ENCODE data around the gene GABBR2. TPM values are rescaled to one million over a fixed set of nuclear protein-coding genes. Genes with fewer than 3 reads are reported as not detected.

GABBR2 gene
- total RNA-seq, 2 experiments from 2014 or later: not detected

- ChIA-PET POLR2A (no interaction called here), CTCF (no interaction called here)
- no peak overlapping the region for H3K27ac Mint-ChIP-seq
- H3K4me3 Mint-ChIP-seq: no peak overlapping the region
- peaks cover 10% of the 10 kb centered on the region for H3K27me3 Mint-ChIP-seq
- no peaks in the 10 kb centered on the region for H3K36me3 Mint-ChIP-seq
- H3K9me3 Mint-ChIP-seq: no peaks in the 10 kb centered on the region
- DNase-seq: no peak
- intact Hi-C loops (cut with micrococcal nuclease): no loop called here
- no peaks in the 10 kb centered on the region for H3K4me1 Mint-ChIP-seq (ENCODE audit: low read depth)
These were observed 350.7 kb downstream of the GABBR2 start for GRCh38 chr9:98357921-98358535.

DNA sequence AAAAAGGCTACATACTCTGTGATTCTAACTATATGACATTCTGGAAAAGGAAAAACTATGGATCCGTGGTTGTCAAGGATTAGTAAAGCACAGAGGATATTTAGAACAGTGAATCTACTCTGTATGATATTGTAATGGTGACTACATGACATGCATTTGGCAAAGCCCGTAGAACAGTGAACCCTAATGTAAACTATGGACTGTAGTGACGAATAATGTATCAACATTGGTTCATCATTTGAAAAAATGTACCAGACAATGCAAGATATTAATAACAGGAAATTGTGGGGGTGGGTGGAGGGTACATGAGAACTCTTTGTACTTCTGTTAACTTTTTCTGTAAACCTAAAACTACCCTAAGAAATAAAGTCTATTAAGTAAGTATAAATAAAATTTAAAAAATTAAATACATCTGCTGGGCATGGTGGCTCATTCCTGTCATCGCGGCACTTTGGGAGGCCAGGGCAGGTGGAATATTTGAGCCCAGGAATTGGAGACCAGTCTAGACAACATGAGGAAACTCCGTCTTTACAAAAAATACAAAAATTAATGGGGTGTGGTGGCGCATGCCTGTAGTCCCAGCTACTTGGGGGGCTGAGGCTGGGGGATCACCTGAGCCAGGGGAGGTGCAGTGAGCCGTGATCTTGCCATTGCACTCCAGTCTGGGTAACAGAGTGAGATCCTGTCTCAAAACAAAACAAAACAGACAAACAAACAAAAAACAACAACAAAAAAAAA lies 351.6 kb downstream of the GABBR2 start:
- no peak for DNase-seq
- H3K9me3 Mint-ChIP-seq: no peaks in the 10 kb centered on the region
- H3K36me3 Mint-ChIP-seq: no peaks in the 10 kb centered on the region
- peaks cover 15% of the 10 kb centered on the region for H3K27me3 Mint-ChIP-seq
- ChIA-PET POLR2A (no interaction called here), CTCF (no interaction called here)
- no peaks in the 10 kb centered on the region for H3K4me1 Mint-ChIP-seq (ENCODE audit: low read depth)
- intact Hi-C loops (cut with micrococcal nuclease): no loop called here
- H3K27ac Mint-ChIP-seq: no peak overlapping the region
- no peak overlapping the region for H3K4me3 Mint-ChIP-seq

DNA sequence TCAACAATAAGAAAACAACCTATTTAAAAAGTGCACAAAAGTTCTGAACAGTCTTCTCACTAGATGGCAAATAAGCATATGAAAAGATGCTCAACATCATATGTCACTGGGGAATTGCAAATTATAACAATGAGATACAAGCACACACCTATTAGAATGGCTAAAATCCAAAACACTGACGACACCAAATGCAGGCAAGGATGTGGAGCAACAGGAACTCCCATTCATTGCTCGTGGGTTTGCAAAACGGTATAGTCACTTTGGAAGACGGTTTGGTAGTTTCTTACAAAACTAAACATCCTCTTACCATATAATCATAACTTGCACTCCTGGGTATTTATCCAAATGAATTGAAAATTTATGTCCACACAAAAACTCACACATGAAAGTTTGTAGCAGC lies 352.4 kb downstream of the GABBR2 start:
- Mint-ChIP-seq H3K9me3 (peaks cover 6% of the 10 kb centered on the region), H3K36me3 (no peaks in the 10 kb centered on the region), H3K4me1 (ENCODE audit: low read depth) (no peaks in the 10 kb centered on the region), H3K27ac (no peak overlapping the region), H3K27me3 (peaks cover 22% of the 10 kb centered on the region), H3K4me3 (no peak overlapping the region)
- DNase-seq: no peak
- ChIA-PET CTCF (no interaction called here), POLR2A (no interaction called here)
- intact Hi-C loops (cut with micrococcal nuclease): no loop called here

DNA sequence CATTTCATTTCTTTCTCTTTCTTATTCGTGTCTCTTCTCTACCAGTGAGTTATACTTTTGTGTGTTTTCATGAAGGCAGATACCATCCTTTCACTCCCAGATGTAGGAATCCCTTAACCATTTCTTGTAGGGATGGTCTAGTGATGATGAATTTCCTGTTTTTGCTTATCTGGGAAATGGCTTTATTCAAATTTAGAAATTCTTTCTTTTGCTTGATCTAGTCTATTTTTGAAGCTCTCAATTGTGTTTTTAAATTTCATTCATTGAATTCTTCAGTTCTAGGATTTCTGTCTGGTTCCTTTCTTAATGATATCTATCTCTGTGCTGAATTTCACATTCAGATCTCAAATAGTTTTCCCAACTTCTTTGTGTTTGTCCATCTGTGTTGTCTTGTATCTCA lies 357.4 kb downstream of the GABBR2 start:
- Mint-ChIP-seq H3K27me3 (peaks cover 27% of the 10 kb centered on the region), H3K4me3 (no peak overlapping the region), H3K9me3 (peaks cover 11% of the 10 kb centered on the region), H3K36me3 (no peaks in the 10 kb centered on the region), H3K4me1 (ENCODE audit: low read depth) (no peaks in the 10 kb centered on the region), H3K27ac (no peak overlapping the region)
- POLR2A ChIA-PET: no interaction called here
- CTCF ChIA-PET: no interaction called here
- intact Hi-C loops (cut with micrococcal nuclease): no loop called here
- no peak for DNase-seq

- intact Hi-C loops (cut with micrococcal nuclease): no loop called here
- peaks cover 36% of the 10 kb centered on the region for H3K27me3 Mint-ChIP-seq
- peaks cover 11% of the 10 kb centered on the region for H3K9me3 Mint-ChIP-seq
- ChIA-PET POLR2A (no interaction called here), CTCF (no interaction called here)
- no peak for DNase-seq
- no peak overlapping the region for H3K27ac Mint-ChIP-seq
- no peak overlapping the region for H3K4me3 Mint-ChIP-seq
- H3K36me3 Mint-ChIP-seq: no peaks in the 10 kb centered on the region
- H3K4me1 Mint-ChIP-seq (ENCODE audit: low read depth): no peaks in the 10 kb centered on the region
These were observed 361.1 kb downstream of the GABBR2 start for GRCh38 chr9:98347642-98348041.

DNA sequence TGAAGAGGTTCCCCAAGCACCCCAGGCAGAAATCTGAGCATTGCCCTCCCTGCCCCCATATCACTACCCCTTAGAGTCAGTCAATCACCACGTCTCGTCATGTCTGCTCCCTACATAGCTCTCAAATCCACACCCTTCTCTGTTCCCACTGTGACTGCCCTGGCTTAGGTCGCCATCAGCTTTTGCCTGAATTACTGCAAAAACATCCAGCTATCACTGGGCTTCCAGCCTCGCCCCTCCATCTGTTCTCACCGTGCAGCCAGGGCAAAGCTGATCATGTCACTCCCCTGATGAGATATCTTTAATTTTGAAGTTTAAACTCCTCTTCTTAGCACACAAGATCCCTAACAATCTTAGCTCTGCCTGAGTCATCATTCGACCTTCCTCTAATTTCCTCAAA lies 363.7 kb downstream of the GABBR2 start:
- Mint-ChIP-seq H3K36me3 (no peaks in the 10 kb centered on the region), H3K27me3 (peaks cover 20% of the 10 kb centered on the region), H3K9me3 (no peaks in the 10 kb centered on the region), H3K4me3 (no peak overlapping the region), H3K4me1 (ENCODE audit: low read depth) (no peaks in the 10 kb centered on the region), H3K27ac (no peak overlapping the region)
- ChIA-PET CTCF (interaction anchor here (2.7 kb wide), 1 partner anchor 29 kb away, joined by 6 read pairs; no protein-coding TSS in a partner anchor), POLR2A (no interaction called here)
- DNase-seq: no peak
- intact Hi-C loops (cut with micrococcal nuclease): no loop called here

- ChIA-PET POLR2A (no interaction called here), CTCF (interaction anchor here (2.7 kb wide), 1 partner anchor 28 kb away, joined by 6 read pairs; no protein-coding TSS in a partner anchor)
- Mint-ChIP-seq H3K9me3 (no peaks in the 10 kb centered on the region), H3K36me3 (no peaks in the 10 kb centered on the region), H3K27ac (no peak overlapping the region), H3K4me1 (ENCODE audit: low read depth) (no peaks in the 10 kb centered on the region), H3K27me3 (peaks cover 19% of the 10 kb centered on the region), H3K4me3 (no peak overlapping the region)
- intact Hi-C loops (cut with micrococcal nuclease): no loop called here
- no peak for DNase-seq
These were observed 364.2 kb downstream of the GABBR2 start for GRCh38 chr9:98344581-98344980.

DNA sequence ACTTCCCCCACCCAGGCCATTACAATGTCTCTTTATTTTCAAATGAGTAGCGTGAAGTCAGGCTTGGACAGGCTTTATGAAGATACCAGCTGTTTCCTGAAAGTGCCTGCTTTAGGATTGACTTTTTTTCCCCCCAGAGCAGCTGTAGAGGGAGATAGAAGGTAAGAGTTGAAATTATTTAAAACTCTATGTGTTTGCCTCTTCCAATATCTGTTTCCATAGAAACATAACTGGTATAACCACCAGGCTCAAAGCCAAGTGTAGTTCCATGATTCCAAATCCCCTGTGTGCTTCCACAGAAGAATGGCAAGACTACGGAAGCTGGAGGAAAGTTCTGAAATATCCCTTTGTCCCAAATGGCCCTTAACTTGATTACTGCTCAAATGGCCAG lies 365.9 kb downstream of the GABBR2 start:
- ChIA-PET POLR2A (no interaction called here), CTCF (interaction anchor here (2.7 kb wide), 1 partner anchor 27 kb away, joined by 6 read pairs; no protein-coding TSS in a partner anchor)
- H3K27ac Mint-ChIP-seq: no peak overlapping the region
- H3K4me3 Mint-ChIP-seq: no peak overlapping the region
- intact Hi-C loops (cut with micrococcal nuclease): no loop called here
- H3K27me3 Mint-ChIP-seq: peaks cover 25% of the 10 kb centered on the region
- no peaks in the 10 kb centered on the region for H3K9me3 Mint-ChIP-seq
- H3K36me3 Mint-ChIP-seq: no peaks in the 10 kb centered on the region
- DNase-seq: no peak
- H3K4me1 Mint-ChIP-seq (ENCODE audit: low read depth): no peaks in the 10 kb centered on the region

- ChIA-PET POLR2A (no interaction called here), CTCF (no interaction called here)
- Mint-ChIP-seq H3K27ac (no peak overlapping the region), H3K36me3 (no peaks in the 10 kb centered on the region), H3K9me3 (no peaks in the 10 kb centered on the region), H3K4me3 (no peak overlapping the region), H3K27me3 (peaks cover 28% of the 10 kb centered on the region), H3K4me1 (ENCODE audit: low read depth) (no peaks in the 10 kb centered on the region)
- DNase-seq: no peak
- intact Hi-C loops (cut with micrococcal nuclease): no loop called here
These were observed 366.5 kb downstream of the GABBR2 start for GRCh38 chr9:98342098-98342819.

- Mint-ChIP-seq H3K36me3 (no peaks in the 10 kb centered on the region), H3K4me3 (no peak overlapping the region), H3K9me3 (no peaks in the 10 kb centered on the region), H3K27ac (no peak overlapping the region), H3K4me1 (ENCODE audit: low read depth) (no peaks in the 10 kb centered on the region), H3K27me3 (peaks cover 27% of the 10 kb centered on the region)
- CTCF ChIA-PET: interaction anchor here (0.7 kb wide), 1 partner anchor 14 kb away, joined by 3 read pairs; no protein-coding TSS in a partner anchor
- DNase-seq: no peak
- intact Hi-C loops (cut with micrococcal nuclease): no loop called here
- POLR2A ChIA-PET: no interaction called here
These were observed 367.3 kb downstream of the GABBR2 start for GRCh38 chr9:98341157-98342097.

DNA sequence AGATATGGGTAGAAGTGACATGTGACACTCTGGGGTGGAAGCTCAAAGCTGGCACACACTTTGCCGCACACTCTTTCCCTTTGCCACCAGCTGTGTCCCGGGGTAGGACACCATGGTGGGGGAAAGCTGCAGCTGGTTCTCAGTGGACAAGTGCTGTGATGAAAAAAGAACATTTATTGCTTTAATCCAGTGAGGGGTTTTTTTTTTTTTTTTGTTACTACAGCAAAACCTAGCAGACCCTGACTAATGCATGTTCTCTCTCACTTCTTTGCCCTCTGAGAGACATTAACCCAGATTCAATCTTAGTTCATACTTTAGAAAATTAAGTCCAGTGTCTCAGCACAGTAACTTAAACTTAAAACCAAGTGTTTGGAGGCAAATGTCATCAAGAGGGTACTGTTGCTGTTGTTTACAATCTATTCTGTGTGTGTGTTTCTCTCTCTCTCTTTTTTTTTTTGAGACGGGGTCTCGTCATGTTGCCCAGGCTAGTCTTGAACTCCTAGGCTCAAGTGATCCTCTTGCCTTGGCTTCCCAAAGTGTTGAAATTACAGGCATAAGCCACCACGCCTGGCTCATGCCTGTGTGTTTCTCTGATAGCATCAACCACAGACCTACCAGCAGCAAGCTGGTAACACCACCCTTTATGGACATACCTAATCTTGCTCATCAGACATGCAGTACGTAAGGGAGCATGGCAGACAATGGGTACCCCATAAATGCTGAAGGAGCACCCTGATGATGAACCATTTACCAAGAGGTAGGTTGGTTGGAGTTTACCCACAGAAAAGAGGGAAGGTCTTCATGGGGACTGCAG lies 368.5 kb downstream of the GABBR2 start:
- Mint-ChIP-seq H3K4me3 (no peak overlapping the region), H3K4me1 (ENCODE audit: low read depth) (no peaks in the 10 kb centered on the region), H3K27ac (no peak overlapping the region), H3K36me3 (no peaks in the 10 kb centered on the region), H3K27me3 (peaks cover 31% of the 10 kb centered on the region), H3K9me3 (no peaks in the 10 kb centered on the region)
- no peak for DNase-seq
- intact Hi-C loops (cut with micrococcal nuclease): no loop called here
- ChIA-PET CTCF (interaction anchor here (0.7 kb wide), 1 partner anchor 15 kb away, joined by 3 read pairs; no protein-coding TSS in a partner anchor), POLR2A (no interaction called here)

Data from activated CD4-positive, alpha-beta memory T cell treated with anti-CD3 and anti-CD28 coated beads for 36 hours (primary cell).